AG09309 (cell line): ENCODE data around the gene SCTR.

Experiments
- DNase-seq: peaks from one replicate; pipeline ENCODE4 v3.0.0-alpha.2; 2010; ENCODE audit warnings: low read depth
- H3K4me3 ChIP-seq: 2 replicates; pipeline ENCODE4 v1.5.1; 2011; ENCODE audit warnings: mild to moderate bottlenecking, low read depth, low read length, moderate library complexity; ENCODE audit not compliant: control insufficient read depth
- CTCF ChIP-seq: IDR thresholded peaks from 2 replicates; pipeline ENCODE4 v1.5.1; 2011; ENCODE audit warnings: mild to moderate bottlenecking, low read depth, low read length, inconsistent platforms; ENCODE audit not compliant: insufficient read depth, control insufficient read depth; ENCODE audit errors: missing control alignments

The SCTR gene

GRCh38 chr2:119419803-119420508 lies 104.3 kb downstream of the SCTR start:
- H3K4me3 ChIP-seq = no peak overlapping the region
- no peak for DNase-seq
- no peak for TF ChIP-seq CTCF

DNA sequence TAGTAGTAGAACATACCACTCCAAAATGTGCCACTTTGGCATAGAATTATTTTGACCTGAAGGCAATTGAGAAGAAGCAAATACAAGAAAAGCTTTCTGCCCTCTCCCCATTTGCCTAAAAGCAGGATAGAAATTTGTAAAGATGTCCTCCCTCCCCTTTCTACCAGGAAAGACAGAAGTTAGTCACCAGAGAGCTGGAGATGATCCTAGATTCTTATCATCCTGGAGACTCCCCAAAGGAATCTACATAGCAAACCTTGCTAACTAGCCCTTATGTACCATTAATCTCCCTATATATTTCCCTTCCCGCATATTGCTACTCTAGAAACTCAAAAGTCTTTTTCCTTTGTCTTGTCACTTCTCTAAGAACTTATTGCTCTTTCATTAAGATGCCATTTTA lies 105.2 kb downstream of the SCTR start:
- no peak for DNase-seq
- H3K4me3 ChIP-seq = no peak overlapping the region
- TF ChIP-seq CTCF = no peak

DNA sequence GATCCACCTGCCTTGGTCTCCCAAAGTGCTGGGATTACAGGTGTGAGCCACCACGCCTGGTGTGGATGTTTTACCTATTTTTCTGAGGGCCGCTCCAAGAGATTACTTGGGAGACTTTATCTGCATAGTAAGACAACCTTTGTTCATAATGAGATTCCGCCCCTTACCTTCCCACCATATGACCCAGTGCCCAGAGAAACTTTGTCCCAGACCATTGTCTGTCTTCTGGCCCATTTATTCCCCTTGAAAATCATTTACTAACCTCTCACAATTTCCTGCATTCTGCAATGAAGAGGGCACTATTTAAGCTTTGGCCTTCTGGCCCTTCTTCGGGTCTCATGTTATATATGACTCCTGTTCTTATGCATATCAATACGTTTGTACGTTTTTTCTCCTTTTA lies 106.4 kb downstream of the SCTR start:
- TF ChIP-seq CTCF = no peak
- H3K4me3 ChIP-seq = no peak overlapping the region
- no peak for DNase-seq

DNA sequence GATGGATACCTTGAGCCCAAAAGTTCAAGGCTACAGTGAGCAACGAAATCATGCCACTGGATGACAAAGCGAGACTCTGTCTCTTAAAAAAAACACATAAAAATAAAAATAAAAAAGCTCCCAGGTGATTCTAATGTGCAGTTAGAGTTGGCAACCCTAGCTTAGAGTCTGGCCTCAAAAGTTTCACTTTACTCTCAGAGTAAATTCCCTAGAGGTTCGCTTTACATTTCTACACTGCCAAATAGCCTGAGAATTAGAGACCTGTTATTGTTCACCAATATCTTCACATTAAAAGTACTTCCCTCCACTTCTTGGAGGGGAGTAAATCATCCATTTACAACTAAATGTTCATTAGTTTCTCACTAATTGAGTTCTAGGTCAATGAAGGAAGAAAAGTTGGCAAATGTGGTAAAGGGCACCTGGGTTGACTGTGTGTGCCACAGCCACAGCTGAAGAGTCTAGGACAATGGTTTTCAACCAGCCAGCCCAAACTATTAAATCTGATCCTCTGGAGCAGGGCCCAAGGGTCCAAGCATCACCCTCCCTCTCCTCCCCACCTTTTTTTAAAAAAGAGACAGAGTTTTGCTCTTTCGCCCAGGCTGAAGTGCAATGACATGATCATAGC lies 107.9 kb downstream of the SCTR start:
- no peak for TF ChIP-seq CTCF
- H3K4me3 ChIP-seq = no peak overlapping the region
- DNase-seq = no peak

GRCh38 chr2:119415630-119416029 lies 108.7 kb downstream of the SCTR start:
- TF ChIP-seq CTCF = no peak
- no peak for DNase-seq

GRCh38 chr2:119414894-119415293 lies 109.4 kb downstream of the SCTR start:
- no peak overlapping the region for H3K4me3 ChIP-seq

More at GRCh38 chr2:119415630-119416029, 108.7 kb downstream of the SCTR start:
- no peak overlapping the region for H3K4me3 ChIP-seq

More at GRCh38 chr2:119414894-119415293, 109.4 kb downstream of the SCTR start:
- TF ChIP-seq CTCF = no peak
- no peak for DNase-seq
